ENCODE results near the gene ZNF555.
A peak's percentile ranks its signal among the peaks of the same experiment; 100 is the strongest.
"Not testable (repeated sequence)": the region's sequence is repeated elsewhere in the genome, so short reads cannot be mapped to it uniquely, and the experiment has no call there.

ZNF555 gene

GRCh38 chr19:2863816-2864215, 22.5 kb downstream of the ZNF555 start:
- H3K4me1 ChIP-seq, result no peaks in the 10 kb centered on the region
- no peak overlapping the region for H3K4me3 ChIP-seq
- TF ChIP-seq, protein P1, sequence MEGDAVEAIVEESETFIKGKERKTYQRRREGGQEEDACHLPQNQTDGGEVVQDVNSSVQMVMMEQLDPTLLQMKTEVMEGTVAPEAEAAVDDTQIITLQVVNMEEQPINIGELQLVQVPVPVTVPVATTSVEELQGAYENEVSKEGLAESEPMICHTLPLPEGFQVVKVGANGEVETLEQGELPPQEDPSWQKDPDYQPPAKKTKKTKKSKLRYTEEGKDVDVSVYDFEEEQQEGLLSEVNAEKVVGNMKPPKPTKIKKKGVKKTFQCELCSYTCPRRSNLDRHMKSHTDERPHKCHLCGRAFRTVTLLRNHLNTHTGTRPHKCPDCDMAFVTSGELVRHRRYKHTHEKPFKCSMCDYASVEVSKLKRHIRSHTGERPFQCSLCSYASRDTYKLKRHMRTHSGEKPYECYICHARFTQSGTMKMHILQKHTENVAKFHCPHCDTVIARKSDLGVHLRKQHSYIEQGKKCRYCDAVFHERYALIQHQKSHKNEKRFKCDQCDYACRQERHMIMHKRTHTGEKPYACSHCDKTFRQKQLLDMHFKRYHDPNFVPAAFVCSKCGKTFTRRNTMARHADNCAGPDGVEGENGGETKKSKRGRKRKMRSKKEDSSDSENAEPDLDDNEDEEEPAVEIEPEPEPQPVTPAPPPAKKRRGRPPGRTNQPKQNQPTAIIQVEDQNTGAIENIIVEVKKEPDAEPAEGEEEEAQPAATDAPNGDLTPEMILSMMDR (IDR thresholded peaks at IDR 0.05), result no peak
- peaks cover 0 to 23% (median 18%) of the 10 kb centered on the region in 3 donors for H3K9me3 ChIP-seq
- no peak overlapping the region for H3K27ac ChIP-seq
- no peak for DNase-seq
- H3K27me3 ChIP-seq, result no peaks in the 10 kb centered on the region
- intact Hi-C loops (cut with DNase I; ENCODE audit: low total_unique reads), result no loop called here
- H3K36me3 ChIP-seq, result peaks cover 3 to 8% (median 4%) of the 10 kb centered on the region in 3 donors

DNA sequence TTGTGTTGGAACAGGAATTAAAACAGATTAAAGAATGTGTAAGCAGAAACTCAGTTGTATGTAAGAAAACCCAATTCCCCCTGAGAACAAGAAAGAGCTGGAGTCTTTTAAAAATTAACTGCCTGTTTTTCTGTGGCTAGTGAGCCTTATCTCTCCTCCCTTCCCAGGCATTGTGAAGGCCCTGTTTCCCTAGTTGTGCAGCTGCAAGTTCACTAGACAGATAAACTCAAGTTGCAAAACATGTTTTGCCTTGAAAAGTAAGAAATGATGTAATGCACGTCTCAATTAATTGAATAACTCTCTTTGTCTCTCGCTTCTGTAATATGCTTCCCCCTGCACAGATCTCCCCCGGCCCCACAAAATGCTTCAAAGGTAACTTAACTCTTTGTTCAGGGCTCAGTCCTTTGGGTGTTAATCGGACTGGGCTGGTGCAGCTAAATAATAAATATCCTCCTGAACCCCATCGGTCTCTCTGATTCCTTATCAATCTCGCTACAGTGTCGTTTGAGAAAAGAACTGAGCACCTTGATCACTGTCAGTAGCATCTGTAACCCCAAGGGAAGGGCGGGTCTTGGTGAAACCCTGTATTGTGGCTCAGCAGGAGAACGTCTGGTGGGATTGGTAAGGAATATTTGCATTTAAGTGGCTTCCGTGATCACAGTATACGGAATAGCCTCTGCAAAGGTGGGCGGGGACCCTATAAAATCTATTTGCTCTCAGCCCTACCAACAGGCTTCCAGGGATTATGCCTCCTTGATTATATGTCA, 24.2 kb downstream of the ZNF555 start:
- H3K27ac ChIP-seq, result no peak overlapping the region
- H3K9me3 ChIP-seq, result peaks cover 0 to 7% (median 5%) of the 10 kb centered on the region in 3 donors
- no peak overlapping the region for H3K4me3 ChIP-seq
- no peaks in the 10 kb centered on the region for H3K4me1 ChIP-seq
- intact Hi-C loops (cut with DNase I; ENCODE audit: low total_unique reads), result no loop called here
- H3K36me3 ChIP-seq, result no peaks in the 10 kb centered on the region
- TF ChIP-seq, protein P1 (IDR thresholded peaks at IDR 0.05), result no peak
- DNase-seq, result peak in 1 of 2 donors; percentile 24
- no peaks in the 10 kb centered on the region for H3K27me3 ChIP-seq

DNA sequence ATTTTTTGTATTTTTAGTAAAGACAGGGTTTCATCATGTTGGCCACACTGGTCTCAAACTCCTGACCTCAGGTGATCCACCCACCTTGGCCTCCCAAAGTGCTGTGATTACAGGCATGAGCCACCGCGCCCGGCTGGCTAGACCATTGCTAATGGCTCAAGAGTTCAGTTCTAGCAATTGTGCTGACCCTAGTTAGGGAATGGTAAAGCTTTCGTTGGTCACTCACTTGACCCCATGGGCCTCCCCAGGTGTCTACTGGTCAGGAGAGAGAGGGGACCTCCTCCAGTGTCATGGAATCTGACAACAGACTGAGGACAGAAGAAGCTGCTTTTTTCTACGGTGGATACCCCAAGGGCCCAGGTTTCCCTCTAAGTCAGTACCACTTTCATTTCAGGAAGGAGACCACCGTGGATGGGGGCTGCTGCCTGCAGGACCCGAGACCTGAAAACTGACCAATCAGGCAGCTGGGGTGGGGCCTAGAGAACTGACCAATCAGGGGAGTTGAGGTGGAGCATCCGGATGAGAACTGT, 25.3 kb downstream of the ZNF555 start:
- Histone ChIP-seq H3K4me3 (no peak overlapping the region), H3K27ac (no peak overlapping the region), H3K4me1 (no peaks in the 10 kb centered on the region), H3K27me3 (no peaks in the 10 kb centered on the region), H3K36me3 (no peaks in the 10 kb centered on the region), H3K9me3 (no peaks in the 10 kb centered on the region)
- intact Hi-C loops (cut with DNase I; ENCODE audit: low total_unique reads), result no loop called here
- TF ChIP-seq, protein P1 (IDR thresholded peaks at IDR 0.05), result no peak
- DNase-seq, result peak in 1 of 2 donors; percentile 41

- H3K4me3 ChIP-seq, result no peak within 1 kb of the TSS
- TF ChIP-seq, protein P1 (IDR thresholded peaks at IDR 0.05), result no peak
- intact Hi-C loops (cut with DNase I; ENCODE audit: low total_unique reads), result no loop called here
- no peaks in the 10 kb centered on the region for H3K9me3 ChIP-seq
- H3K27me3 ChIP-seq, result no peaks in the 10 kb centered on the region
- no peaks in the 10 kb centered on the region for H3K4me1 ChIP-seq
- DNase-seq, result no peak
- H3K36me3 ChIP-seq, result no peaks in the 10 kb centered on the region
- H3K27ac ChIP-seq, result no peak within 1 kb of the TSS
These were observed 26.0 kb downstream of the ZNF555 start, which contains the start of gene ZNF556 for GRCh38 chr19:2867025-2867991. ZNF556 (plus strand) TSS chr19:2867335; CDS start chr19:2867422, 87 bp downstream.

- no peak overlapping the region for H3K4me3 ChIP-seq
- intact Hi-C loops (cut with DNase I; ENCODE audit: low total_unique reads), result loop anchor here (5.0 kb wide), 1 partner anchor 222 kb away; no protein-coding TSS in a partner anchor
- TF ChIP-seq, protein P1 (IDR thresholded peaks at IDR 0.05), result no peak
- H3K27ac ChIP-seq, result no peak overlapping the region
- no peaks in the 10 kb centered on the region for H3K9me3 ChIP-seq
- DNase-seq, result no peak
- H3K36me3 ChIP-seq, result no peaks in the 10 kb centered on the region
- H3K27me3 ChIP-seq, result no peaks in the 10 kb centered on the region
- H3K4me1 ChIP-seq, result no peaks in the 10 kb centered on the region
These were observed 28.3 kb downstream of the ZNF555 start for GRCh38 chr19:2869618-2870017.

DNA sequence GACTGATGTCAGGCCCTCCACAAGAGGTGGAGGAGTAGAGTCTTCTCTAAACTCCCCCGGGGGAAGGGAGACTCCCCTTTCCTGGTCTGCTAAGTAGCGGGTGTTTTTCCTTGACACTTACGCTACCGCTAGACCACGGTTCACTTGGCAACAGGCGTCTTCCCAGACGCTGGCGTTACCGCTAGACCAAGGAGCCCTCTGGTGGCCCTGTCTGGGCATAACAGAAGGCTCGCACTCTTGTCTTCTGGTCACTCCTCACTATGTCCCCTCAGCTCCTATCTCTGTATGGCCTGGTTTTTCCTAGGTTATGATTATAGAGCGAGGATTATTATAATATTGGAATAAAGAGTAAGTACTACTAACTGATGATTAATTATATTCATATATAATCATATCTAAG, 30.9 kb downstream of the ZNF555 start:
- DNase-seq, result not testable (repeated sequence)
- intact Hi-C loops (cut with DNase I; ENCODE audit: low total_unique reads), result loop anchor here (5.0 kb wide), 1 partner anchor 225 kb away; no protein-coding TSS in a partner anchor

More for the DNA sequence above, 30.9 kb downstream of the ZNF555 start:
- H3K9me3 ChIP-seq, result peaks cover 0 to 13% (median 10%) of the 10 kb centered on the region in 3 donors
- H3K4me1 ChIP-seq, H3K27me3 ChIP-seq, H3K4me3 ChIP-seq, H3K36me3 ChIP-seq, H3K27ac ChIP-seq: not testable (repeated sequence)
